GM19035 (cell line): ENCODE results near the gene JMJD1C.
"Not testable (repeated sequence)": the region's sequence is repeated elsewhere in the genome, so short reads cannot be mapped to it uniquely, and the experiment has no call there.

Experiments used
- ATAC-seq: cut with Tn5 transposase; IDR thresholded peaks from one replicate; pipeline ENCODE4 v1.9.1; 2021; ENCODE audit not compliant: unreplicated experiment

Gene JMJD1C

DNA sequence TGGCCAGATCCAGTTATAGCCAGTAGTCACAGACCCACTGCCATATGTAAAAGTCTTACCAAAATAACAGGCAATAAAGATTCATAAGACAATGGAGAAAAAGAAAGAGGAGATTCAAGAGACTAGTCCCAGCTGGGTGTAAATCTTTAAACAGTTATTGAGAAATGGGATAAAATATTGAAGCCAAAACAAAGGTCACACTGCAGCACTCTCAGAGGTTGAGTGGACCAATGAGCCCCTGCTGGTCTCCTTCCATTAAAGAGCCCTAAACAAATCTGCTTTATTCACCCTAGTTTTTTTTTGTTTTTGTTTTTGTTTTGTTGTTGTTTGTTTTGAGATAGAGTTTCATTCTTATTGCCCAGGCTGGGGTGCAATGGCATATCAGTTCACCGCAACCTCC lies 98.8 kb downstream of the JMJD1C start:
- ATAC-seq = no peak

DNA sequence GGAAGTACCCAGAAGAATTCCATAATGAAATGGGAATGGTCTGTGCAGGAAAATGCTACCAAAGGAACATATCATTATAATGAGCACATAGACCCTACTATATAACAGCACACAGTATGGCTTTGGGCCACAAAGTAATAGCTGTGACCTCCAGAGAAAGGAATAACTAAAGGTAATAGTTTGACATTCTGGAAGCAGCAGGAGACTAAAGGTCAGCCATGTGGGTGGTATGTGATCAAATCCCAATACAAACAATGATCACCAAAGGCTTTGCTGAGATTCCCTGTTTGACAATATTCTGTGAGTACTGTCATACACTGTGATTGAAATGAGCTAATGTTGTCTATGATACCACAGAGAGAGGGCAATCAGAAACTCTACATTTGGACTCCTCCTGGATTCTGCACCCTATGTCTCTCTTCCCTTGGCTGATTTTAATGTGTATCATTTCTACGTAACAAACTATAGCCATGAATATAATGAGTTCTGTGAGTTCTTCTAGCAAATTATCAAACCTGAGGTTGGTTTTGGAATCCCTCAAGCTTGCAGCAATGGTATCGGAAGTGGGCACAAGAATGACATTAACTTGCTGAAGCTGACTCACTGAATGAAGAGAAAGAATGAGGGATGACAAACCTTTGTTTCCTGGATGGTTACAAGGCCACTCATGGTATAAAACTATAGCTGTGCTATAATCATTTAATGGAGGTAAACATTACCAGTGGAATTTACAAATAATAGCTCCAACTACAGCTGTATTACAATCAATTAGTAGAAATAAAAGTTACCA lies 99.6 kb downstream of the JMJD1C start:
- no peak for ATAC-seq

DNA sequence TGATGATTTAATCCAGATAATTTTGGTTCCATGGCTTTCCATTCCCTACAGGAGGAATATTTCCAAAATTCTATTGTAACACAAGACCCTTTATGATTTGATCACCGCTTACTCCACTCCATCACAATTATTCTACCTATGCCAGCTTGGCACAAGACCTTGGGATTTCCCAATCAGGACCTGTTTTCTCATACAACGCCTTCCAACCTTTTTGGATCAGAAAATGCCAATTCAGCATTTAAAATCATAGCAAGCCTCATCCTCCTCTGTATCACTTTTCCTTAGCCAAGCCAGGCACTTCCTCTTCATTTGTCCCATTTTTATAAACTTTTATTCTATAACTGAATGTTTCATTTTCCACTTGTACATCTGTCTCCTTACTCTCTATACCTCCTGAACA lies 100.9 kb downstream of the JMJD1C start:
- no peak for ATAC-seq

DNA sequence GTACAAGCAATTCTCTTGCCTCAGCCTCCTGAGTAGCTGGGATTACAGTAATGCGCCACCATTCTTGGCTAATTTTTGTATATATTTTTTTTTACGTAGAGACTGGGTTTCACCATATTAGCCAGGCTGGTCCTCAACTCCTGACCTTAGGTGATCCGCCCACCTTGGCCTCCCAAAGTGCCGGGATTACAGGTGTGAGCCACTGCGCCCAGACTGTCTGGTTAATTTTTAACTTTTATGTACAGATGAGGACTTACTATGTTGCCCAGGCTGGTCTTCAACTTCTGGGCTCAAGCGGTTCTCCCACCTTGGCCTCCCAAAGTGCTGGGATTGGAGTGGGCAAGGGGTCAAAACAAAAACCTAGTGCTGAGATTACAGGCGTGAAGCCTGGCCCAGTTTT lies 101.8 kb downstream of the JMJD1C start:
- no peak for ATAC-seq

DNA sequence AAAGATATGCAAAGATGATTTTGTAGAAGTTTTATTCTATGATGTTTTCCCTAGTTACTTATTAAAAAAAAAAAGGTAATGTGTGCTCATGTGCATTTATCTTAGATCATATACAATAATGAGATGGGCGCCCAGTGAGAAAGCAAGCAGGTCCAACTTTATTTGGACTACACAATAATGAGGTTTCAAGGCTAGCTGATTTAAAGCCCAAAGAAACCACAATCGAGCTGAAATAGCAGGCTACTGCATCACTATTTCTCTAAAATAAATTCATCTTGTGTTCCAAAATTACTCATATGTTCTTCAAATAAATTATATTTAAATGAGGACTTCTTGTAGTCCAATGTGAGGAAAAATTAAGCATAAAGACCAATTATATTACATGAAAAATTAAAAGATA lies 110.1 kb downstream of the JMJD1C start:
- no peak for ATAC-seq

DNA sequence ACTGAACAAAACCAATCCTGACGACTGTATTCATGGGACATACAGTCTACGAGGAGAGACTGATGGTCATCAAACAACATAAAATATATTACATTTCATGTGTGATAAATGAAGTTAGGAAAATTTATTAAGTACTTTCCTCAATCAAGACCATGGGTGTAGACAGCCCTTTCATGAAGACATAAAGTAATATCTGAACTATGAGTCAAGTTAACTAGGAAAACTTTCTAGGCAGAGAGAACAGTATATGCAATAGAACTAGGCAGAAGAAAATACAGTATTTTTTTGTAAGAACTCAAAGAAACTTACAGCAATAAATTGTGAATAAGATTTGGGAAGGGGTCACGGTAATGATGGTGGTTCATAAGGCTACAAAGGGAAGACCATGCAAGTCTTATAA lies 112.8 kb downstream of the JMJD1C start:
- no peak for ATAC-seq

DNA sequence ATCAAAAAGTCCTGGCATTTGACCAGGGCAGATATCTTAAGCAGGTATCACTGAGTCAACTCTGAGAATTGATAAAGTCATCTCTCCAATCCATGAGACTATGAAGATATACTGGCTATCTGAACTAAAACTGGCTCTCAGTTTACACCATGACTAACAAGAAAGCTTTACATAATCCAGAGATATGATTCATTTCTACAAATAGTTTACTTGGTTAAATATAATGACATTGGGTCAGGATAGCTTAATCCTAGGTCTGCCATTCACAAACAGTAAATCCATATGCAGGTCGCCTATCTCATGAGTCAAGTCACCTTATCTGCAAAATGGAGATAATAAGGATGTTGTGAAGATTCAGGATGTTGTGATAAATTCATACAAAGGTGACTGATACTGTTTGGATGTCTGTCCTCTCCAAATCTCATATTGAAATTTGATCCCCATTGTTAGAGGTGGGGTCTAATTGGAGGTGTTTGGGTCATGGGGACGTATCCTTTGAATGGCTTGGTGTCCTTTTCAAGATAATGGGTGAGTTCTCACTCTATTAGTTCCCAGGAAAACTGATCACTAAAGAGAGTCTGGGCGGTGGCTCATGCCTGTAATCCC lies 117.4 kb downstream of the JMJD1C start:
- no peak for ATAC-seq

DNA sequence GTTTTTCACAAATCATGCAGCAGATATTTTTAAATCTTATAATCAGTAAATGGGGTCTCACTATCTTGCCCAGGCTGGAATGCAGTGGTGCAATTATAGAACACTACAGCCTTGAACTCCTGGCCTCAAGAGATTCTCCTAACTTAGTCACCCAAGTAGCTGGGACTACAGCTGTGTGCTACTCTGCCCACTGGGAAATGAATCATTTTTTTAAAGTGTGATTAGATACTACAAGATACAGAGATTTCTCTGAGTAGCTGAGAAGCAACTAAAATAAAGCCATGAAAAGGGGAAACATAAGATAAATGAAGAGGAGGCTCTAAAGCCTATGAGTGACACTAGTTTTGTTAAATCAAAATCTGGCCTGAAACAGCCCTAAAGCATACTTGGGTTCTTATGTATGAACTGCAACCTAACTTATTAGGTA lies 119.7 kb downstream of the JMJD1C start:
- no peak for ATAC-seq

DNA sequence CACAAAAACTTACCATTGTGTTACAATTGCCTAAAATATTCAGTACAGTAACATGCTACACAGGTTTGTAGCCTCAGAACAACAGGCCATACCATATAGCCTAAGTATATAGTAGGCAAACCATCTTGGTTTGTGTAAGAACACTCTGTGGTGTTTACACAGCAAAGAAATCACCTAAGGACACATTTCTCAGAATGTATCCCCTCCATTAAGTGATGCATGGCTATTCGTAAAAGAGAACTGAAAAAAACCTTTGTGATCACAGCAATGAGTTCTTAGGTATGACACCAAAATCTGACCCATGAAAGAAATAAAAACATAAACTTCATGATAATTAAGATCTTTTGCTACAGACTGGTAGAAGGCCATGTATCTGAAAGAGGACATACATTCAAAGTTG lies 121.5 kb downstream of the JMJD1C start:
- ATAC-seq = no peak

DNA sequence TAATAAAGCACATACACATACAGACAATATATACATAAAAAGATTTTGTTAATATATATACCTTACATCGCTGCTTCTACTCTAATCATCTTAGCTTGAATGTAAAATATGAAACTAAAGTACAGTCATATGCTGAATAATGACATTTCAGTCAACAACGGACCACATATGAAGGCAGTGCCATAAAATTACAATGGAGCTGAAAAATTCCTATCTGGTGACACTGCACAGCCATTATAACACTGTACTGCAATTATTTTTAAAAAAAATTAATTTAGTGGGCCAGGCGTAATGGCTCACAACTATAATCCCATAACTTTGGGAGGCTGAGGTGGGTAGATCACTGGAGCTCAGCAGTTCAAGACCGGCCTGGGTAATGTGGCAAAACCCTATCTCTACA lies 122.3 kb downstream of the JMJD1C start:
- no peak for ATAC-seq

DNA sequence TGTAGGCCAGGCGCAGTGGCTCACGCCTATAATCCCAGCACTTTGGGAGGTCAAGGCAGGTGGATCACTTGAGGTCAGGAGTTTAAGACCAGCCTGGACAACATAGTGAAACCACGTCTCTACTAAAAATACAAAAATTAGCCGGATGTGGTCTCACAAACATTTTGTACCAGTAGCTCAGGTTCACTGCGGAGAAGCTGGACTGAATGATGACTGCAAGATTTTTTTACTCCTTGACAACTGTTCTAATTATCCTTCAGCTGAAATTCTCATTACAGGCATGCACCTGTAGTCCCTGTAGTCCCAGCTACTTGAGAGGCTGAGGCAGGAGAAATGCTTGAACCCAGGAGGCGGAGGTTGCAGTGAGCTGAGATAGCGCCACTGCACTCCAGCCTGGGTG lies 126.1 kb downstream of the JMJD1C start:
- not testable (repeated sequence) for ATAC-seq

DNA sequence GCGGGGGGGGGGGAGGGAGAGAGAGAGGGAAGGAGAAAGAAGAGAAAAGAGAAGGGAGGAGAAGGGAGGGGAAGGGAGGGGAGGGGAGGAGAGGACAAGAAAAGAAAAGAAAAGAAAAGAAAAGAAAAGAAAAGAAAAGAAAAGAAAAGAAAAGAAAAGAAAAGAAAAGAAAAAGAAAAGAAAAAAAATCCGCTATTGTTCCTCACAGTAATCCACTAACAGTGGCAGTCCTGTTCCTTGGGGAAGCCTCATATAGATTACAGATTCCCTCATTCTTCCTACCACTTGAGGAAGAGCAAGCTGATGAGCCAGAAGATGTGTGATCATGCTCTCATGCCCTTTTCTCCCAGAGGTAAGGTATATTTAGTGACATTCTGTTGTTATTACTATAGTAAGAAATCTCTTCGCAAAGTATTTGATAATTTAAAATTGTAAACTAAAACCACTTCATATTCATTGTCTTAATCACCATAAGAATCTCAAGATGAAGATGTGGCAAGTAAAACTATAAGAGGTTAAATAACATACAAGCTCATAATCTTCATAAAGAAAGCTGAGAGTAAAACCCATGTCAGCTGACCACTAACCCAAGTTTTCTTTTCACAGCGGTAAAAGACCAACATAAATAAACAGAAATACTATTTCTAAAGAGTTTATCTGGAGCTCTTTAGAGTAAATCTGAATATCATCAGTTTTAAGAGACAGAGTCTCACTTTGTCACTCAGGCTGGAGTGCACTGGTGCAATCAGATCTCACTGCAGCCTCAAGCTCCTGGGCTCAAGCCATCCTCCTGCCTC lies 128.1 kb downstream of the JMJD1C start:
- ATAC-seq = no peak

DNA sequence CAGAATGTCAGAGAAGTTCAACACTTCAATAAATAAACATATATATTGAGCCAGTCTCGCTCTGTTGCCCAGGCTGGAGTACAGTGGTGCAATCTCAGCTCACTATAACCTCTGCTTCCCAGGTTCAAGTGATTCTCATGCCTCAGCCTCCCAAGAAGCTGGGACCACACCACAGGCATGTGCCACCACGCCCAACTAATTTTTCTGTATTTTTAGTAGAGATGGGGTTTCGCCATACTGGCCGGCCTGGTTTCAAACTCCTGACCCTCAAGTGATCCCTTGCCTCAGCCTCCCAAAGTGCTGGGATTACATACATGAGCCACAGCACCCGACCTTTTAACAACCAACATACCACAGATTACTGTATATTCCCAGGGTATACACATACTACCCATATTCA lies 134.2 kb downstream of the JMJD1C start:
- no peak for ATAC-seq

DNA sequence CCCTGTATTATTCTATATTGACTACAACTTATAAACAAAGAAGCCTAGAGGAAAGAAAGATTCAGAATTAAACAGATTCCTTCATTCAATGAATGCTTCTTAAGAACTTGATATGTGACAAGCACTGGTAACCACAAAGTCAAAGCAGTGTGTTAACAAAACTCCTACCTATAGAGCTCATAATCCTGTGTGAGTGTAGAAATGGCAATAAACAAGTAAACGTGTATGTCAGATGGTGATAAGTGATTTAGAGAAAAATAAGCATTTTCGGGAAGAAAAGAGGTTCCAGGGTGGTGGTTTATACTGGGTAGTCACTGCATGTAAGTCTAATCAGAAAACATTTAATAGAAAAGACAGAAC lies 141.3 kb downstream of the JMJD1C start:
- ATAC-seq = no peak

DNA sequence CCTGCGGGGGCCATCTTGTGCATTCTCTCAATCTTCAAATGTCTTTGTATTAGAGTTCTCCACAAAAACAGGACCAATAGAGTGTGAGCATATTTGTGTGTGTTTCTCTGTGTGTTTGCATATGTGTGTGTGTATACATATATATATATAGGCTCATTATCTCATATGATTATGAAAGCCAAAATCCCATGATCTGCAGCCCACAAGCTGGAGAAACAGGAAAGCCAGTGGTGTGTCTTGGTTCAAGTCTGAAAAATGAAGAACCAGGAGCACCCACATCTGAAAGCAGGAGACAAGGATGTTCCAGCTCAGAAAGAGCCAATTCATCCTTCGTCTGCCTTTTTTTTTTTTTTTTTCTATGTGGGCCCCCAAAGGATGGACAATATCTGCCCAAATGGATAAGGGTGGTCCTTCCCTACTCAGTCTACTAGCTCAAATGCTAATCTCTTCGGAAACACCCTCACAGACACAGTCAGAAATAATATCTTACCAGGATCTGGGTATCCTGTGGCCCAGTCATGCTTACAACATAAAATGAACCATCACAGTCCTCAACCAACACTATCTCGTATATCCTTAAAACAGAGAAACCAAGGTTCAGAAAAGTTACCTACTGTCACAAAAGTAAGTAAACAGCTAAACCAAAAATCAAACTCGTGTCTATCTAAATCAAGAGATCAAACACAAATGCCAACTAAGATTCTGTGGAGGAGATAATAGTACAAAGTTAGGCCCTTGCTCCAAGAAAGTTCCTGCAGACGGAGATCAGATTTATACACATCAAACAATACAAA lies 141.9 kb downstream of the JMJD1C start:
- no peak for ATAC-seq

DNA sequence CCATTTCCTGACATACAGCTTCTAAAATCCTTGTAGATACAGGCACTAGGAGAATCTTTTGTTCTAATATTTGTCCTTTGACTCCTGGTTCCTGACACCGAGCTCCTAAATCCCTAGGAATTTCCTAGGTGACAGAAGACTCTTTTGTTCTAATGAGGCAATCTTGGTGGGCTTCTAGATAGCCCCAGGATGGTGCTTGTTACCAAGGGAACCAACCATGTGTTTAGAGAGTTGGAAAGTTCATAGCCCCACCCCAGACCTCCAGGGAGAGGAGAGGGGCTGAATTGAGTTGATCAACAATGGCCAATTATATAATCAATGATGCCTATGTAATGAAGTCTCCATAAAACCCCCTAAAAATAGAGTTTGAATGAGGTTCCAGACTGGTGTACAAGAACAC lies 145.1 kb downstream of the JMJD1C start:
- no peak for ATAC-seq

DNA sequence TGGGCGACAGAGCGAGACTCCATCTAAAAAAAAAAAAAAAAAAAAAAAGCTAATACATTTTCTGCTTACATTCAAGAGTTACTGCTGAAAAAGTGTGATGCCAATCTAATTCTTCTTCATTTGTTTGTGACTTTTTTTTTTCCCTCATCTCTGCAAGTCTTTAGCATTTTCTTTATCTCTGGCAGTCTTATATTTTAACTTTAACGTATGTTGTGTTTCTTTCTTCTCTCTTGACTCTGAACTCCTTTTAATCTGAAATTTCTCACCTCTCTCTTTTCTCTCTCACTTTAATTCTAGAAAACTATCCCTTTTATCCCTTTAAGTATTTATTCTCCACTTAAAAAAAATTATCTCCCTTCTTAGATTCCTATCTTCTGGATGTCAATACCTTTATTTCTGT lies 146.5 kb downstream of the JMJD1C start:
- no peak for ATAC-seq

DNA sequence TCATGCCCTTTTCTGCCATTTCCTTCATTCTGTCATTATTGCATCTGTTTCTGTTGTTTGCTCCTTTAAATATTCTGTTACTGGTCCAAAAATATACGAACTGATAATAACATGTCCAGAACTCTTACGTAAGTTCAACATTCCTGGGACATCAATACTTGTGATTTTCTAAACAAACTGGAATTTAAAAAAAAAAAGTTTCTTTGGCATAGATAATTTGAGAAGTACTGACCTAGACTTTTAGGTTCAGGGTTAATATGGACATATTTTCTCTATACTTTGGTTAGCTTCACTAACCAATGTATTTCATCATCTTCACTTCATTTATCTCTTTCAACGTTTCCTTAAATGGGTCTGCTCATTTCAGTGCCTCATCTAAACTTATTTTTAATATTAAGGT lies 147.3 kb downstream of the JMJD1C start:
- ATAC-seq = no peak

DNA sequence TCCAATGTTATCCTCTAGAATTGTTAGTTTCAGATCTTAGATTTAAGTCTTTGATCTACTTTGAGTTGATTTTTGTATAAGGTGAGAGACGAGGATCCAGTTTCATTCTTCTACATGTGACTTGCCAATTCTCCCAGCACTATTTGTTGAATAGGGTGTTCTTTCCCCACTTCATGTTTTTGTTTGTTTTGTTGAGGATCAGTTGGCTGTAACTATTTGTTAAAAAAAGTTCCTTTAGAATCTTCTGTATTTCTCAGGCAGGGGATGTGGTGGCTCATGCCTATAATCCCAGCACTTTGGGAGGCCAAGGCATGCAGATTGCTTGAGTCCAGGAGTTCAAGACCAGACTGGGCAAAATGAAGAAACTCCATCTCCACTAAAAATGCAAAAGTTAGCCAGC lies 151.8 kb downstream of the JMJD1C start:
- ATAC-seq = no peak

DNA sequence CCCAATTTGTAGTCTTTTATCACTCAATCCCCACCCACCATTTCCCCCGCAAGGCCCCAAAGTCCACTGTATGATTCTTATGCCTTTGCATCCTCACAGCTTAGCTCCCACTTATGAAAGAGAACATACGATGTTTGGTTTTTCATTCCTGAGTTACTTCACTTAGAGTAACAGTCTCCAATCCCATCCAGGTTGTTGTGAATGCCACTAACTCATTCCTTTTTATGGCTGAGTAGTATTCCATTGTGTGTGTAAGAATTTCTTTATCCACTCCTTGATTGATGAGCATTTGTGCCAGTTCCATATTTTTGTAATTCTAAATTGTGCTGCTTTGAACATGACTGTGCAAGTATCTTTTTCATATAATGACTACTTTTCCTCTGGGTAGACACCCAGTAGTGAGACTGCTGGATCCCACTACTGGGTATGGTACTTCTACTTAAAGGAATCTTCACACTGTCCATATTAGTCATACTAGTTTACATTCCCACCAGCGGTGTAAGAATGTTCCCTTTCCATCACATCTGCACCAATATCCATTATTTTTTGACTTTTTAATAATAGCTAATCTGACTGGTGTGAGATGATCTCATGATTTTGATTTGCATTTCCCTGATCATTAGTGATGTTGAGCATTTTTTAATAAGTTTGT lies 152.6 kb downstream of the JMJD1C start:
- no peak for ATAC-seq

DNA sequence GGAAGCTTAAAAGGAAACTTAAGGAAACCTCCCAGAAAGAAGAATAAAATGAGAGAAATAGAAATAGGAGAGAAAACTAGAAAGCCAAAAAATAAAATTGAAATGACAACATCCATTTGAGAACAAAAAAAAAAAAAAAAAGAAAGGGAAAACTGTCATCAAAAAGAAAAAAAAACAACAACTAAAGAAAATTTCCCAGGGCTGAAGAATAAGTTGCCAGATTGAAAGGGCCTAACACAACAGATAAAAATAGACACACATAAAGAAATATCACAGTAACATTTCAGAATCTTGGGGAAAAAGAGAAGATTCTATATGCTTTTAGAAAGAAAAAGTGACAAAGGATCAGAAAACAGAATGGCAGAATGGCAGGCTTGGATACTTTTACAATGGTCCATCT lies 157.1 kb downstream of the JMJD1C start:
- ATAC-seq = no peak
